Activated CD8-positive, alpha-beta memory T cell treated with anti-CD3 and anti-CD28 coated beads, Interleukin-2, amount 50 U/mL, for 1 hour (primary cell): Measurements from ENCODE around the gene HNMT.
"Not testable (repeated sequence)": the region's sequence is repeated elsewhere in the genome, so short reads cannot be mapped to it uniquely, and the experiment has no call there.

Experiments
- DNase-seq: peaks from one replicate; pipeline ENCODE4 v3.0.0-alpha.2; 2020; ENCODE audit errors: extremely low read depth

The HNMT gene

DNA sequence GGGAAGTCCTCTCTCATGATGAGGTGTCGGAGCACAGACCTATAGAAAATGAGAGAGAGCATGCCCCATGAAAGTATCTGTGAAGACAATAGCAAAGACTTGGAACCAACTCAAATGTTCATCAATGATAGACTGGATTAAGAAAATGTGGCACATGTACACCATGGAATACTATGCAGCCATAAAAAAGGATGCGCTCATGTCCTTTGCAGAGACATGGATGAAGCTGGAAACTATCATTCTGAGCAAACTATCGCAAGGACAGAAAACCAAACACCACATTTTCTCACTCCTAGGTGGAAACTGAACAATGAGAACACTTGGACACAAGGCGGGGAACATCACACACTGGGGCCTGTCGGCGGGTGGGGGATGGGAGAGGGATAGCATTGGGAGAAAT is 79.3 kb downstream of the HNMT start:
- DNase-seq: not testable (repeated sequence)

GRCh38 chr2:138058427-138058826 is 94.2 kb downstream of the HNMT start:
- no peak for DNase-seq

DNA sequence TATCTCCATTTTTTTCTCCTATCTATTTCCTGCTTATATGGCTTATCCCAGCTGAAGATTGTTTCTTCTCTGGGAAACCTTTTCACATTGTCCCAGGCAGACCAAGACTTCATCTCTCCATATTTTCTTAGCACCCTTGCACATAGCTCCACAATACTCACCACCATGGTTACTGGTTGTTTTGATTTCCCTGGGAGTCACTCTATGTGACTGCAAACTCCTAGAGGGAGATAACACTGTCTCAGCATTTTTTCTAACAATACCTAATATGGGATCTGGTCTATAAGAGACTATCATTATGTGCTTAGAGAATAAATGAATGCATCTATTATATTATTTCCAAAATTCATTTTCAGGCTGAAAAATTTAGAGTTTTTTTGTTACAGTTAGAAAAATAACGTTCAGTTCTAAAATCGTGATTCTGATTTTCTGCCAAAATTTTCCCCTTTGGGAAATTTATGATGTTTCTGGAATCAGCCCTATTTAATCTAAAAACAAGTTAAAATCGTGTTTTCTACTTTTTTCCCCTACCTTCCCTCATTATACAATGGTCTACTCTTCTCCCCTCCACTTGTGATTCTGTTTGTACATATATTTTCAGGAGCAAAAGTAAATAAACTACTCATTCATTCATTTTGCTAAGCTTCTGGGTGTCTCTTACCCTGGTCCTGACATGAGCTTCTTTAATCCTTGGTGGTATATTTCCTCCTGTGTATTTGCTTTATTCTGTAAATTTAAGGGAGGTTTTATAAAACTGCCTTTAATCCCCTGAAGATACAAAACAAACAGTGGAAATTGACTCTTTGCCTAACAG is 95.4 kb downstream of the HNMT start:
- DNase-seq: no peak

DNA sequence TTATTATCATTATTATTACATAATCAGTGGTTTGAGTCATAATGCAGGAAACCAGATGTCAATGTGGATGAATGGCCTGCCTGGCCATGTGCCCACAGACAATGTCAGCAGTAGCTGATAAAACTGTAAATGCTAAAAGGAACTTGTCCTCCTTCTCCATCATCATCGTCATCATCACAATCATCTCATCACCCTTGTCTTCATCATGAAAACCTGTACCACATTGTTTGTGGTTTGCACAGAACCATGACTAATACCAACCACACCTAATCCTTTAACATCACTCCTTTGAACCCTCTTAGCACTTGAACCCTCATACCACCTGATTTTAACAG is 96.0 kb downstream of the HNMT start:
- DNase-seq: no peak

GRCh38 chr2:138061961-138062360 is 97.7 kb downstream of the HNMT start:
- DNase-seq: no peak

DNA sequence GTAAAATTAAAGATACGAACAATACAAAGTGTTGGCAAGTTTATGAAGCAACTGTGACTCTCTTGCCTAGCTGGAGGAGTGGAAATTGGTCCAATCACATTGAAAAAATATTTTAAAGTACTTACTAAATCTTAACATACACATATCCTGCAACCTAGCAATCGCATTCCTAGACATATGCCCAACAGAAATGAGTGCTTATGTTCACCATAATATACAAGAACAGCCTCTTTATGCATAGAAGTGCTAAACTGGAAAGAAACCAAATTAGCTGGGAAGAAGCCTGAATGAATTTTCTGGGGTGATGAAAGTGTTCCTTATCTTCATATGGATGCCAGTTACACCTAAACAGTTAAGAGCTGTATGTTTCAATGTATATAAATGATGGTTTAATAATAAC is 98.9 kb downstream of the HNMT start:
- no peak for DNase-seq
